Fibroblast of skin of abdomen (primary cell): ENCODE data around the gene ABCC1.
"Not testable (repeated sequence)": the region's sequence is repeated elsewhere in the genome, so short reads cannot be mapped to it uniquely, and the experiment has no call there.

Source experiments
- DNase-seq: peaks from one replicate; pipeline ENCODE4 v3.0.0-alpha.2; 2013

Gene ABCC1

GRCh38 chr16:15946257-15947044, 3.0 kb upstream of the ABCC1 start:
- DNase-seq = peak; percentile 82

- DNase-seq = no peak
Measured at GRCh38 chr16:15947983-15948509, 1.4 kb upstream of the ABCC1 start.

- no peak for DNase-seq
Measured at GRCh38 chr16:15948532-15949209, 745 bp upstream of the ABCC1 start.

DNA sequence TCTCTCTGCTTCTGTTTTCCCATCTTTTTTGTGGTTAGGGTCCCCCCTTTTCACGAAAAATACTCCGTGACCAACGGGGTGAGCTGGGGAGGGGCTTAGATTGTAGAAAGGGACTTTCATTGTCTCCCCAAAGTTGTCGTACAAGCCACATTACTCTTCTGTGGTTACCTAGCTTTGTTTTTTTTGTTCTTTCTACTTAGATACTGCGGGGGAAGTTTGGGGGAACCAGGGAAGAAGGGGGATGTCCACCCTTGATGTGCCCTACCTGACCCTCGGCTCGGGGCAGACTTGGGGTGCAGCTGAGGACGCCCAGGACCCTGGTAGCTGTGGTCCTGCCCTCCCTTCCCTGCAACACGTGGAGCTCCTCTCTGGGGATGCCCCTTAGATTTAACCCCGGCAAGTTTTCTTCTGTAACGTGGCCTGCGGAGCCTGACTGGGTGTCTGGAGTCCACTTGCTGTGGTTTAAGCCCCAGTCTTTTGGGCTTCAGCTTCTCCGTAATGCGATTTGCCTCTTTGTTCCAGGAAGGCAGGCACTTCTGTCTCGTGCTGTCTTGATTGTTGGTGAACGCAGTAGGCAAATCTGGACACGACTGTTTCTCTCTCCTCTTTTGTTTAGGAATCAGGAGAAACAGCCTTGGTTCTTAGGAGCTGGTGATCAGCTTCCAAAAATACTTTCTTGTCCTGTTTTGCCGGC, 892 bp downstream of the ABCC1 start:
- peak; percentile 42 for DNase-seq

DNA sequence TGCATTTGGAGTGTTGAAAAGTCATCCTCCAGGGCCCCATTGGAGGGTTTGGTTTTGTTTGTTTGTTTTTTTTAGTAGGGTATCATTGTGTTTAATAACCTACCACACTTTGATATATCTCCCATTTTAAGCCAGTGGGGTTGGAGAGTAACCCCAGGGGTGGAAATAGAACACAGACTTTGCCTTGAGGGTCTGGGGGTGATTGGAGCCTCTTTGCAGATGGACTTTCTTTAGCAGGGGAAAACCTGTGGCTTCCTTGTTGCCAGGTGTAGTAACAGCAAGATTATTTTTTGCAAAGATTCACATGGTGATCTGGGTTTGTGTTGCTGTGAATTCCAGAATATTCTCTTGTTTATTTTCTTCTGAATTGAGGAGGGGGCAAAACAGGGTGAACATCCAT, 1.5 kb downstream of the ABCC1 start:
- DNase-seq = no peak

DNA sequence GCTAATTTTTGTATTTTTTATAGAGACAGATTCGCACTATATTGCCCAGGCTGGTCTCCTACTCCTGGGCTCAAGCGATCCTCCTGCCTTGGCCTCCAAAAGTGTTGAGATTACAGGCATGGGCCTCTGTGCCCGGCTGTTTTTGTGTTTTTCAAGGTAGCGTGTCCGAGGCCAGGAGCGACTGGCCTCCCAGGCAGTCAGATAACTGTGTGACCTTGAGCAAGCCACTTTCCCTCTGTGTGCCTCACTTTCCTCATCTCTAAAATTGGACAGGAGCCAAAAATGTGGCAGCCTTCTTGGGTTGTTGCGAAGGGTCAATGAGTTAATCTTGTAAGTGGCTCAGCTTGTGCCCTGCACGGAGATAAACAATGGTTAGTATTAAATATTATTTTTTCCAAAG, 2.4 kb downstream of the ABCC1 start:
- DNase-seq = no peak

DNA sequence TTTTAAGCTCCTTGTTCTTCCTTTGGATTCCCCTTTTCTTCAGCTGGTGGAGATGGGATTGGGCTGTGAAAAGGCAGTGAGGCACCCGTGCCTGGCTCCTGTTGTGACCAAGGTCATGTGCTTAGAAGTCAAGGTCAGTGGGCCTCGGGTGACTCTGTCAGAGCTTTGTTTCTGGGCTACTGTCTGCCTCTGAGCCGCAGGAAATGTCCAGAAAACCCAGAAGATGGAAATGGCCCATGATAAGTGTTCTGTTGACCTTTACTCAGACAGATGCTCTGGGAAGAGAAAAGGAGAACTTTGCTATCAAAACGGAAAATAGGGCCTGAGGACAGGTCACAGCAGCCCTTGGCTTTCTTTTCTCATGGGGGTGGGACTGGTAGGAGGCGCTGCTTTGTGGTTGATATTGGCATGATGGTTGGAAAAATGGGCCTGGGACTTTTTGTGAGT, 2.9 kb downstream of the ABCC1 start:
- no peak for DNase-seq

DNA sequence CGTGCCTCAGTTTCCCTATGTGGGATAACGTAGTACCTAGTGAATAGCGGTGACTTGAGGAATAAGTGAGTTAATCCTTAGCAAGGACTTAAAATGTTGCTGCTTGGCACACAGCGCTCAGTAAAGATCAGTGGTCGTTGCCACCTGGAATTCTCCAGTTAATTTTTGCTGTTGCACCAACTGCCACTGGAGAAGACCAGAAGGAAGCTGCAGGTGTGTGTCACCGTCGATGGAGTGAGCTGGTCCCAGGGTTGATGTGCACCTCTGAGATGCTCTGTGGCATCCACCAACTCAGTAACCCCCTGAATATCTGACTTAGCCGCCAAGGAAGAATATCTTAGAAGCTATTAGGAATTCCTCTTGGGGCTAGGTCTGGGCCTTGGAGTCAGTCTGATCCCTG, 4.1 kb downstream of the ABCC1 start:
- DNase-seq = no peak

GRCh38 chr16:15953929-15954813, 4.8 kb downstream of the ABCC1 start:
- DNase-seq = no peak

DNA sequence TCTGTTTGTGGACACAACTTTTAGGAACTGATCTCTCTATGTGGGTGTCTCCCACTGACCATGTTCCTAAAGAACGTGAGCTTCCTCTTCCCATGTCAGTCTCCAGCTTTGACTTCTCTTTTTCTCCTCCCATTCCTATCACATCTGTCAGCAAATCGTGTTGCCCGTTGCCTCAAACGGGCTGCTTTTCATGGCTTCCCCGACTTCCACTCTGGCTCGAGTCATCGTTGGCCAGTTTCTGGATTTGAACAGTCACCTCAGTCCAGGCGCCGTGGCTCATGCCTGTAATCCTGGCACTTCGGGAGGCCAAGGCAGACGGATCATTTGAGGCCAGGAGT, 5.4 kb downstream of the ABCC1 start:
- peak; percentile 23 for DNase-seq

DNA sequence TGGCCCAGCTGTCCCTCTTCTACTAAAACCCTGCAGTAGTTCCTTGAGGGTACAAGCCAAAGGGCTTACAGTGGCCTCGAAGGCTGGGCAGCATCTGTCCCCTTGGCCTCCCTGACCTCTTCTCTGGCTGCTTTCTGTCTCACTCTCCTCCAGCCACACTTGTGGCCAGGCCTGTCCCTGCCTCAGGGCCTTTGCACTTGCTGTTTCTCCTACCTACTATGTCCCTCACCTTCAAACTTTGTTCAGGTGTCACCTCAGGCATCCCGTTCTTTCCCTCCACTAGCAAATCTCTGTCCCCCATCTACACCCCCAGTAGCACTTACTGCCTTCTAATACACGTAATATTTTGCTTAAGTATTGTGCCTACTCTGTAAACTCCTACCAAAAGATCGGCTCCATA, 6.0 kb downstream of the ABCC1 start:
- no peak for DNase-seq

- not testable (repeated sequence) for DNase-seq
Measured at GRCh38 chr16:15956106-15956505, 6.7 kb downstream of the ABCC1 start.

GRCh38 chr16:15958703-15959348, 9.4 kb downstream of the ABCC1 start:
- no peak for DNase-seq

GRCh38 chr16:15960124-15960971, 10.9 kb downstream of the ABCC1 start:
- DNase-seq = no peak

- peak; percentile 34 for DNase-seq
Measured at GRCh38 chr16:15961060-15961511, 11.7 kb downstream of the ABCC1 start.

- no peak for DNase-seq
Measured at GRCh38 chr16:15961571-15962090, 12.2 kb downstream of the ABCC1 start.

DNA sequence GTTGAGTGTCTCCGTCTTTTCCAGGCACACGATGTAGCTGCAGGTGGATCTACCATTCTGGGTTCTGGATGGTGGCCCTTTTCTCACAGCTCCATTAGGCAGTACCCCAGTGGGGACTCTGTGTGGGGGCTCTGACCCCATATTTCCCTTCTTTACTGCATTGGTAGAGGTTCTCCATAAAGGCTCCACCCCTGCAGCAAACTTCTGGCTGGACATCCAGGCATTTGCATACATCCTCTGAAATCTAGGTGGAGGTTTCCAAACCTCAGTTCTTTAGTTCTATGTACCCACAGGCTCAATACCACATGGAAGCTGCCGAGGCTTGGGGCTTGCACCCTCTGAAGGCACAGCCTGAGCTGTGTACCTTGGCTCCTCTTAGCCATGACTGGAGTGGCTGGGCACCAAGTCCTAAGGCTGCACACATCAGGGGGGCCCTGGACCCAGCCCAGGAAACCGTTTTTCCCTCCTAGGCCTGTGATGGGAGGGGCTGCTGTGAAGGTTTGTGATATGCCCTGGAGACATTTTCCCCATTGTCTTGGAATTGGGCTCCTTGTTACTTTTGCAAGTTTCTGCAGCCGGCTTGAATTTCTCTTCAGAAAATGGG, 14.0 kb downstream of the ABCC1 start:
- DNase-seq = no peak

DNA sequence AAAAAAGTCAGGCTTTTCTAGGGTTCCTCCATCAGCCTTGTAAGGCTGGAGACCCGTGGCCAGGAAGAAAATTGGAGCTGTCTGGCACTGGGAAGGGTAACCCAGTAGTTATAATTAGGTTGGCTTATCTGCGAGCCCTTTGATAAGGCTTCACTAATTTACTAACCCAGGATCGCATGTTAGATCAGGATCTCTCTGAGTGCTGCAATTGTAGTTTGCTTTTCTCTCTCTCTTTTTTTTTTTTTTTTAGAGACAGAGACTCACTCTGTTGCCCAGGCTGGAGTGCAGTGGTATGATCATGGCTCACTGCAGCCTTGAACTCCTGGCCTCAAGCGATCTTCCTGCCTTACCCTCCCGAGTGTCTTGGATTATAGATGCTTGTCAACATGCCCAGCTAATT, 17.0 kb downstream of the ABCC1 start:
- DNase-seq = no peak

GRCh38 chr16:15966836-15967546, 17.6 kb downstream of the ABCC1 start:
- peak; percentile 80 for DNase-seq
